RCC 7860 (cell line): Measurements from ENCODE around the gene PRDM8.
A peak's percentile ranks its signal among the peaks of the same experiment; 100 is the strongest.
"Not testable (repeated sequence)": the region's sequence is repeated elsewhere in the genome, so short reads cannot be mapped to it uniquely, and the experiment has no call there.

Experiments used
- DNase-seq: peaks from one replicate; pipeline ENCODE4 v3.0.0-alpha.2; 2015; ENCODE audit warnings: low spot score
- FAIRE-seq: peaks from 2 replicates; lab custom pipeline; 2012; peaks lifted over from hg19 to GRCh38; lab: Jason Lieb, UNC

The PRDM8 gene

GRCh38 chr4:80221161-80221560 is 23.9 kb downstream of the PRDM8 start:
- peak; percentile 85 for FAIRE-seq
- peak; percentile 50 for DNase-seq

- FAIRE-seq: no peak
- DNase-seq: no peak
Measured at GRCh38 chr4:80225595-80225994, 28.3 kb downstream of the PRDM8 start.

- DNase-seq: no peak
Measured at GRCh38 chr4:80226094-80226493, 28.8 kb downstream of the PRDM8 start.

GRCh38 chr4:80228460-80228859 is 31.2 kb downstream of the PRDM8 start:
- no peak for DNase-seq
- FAIRE-seq: no peak

More at GRCh38 chr4:80226094-80226493, 28.8 kb downstream of the PRDM8 start:
- FAIRE-seq: no peak

GRCh38 chr4:80229128-80229527 is 31.8 kb downstream of the PRDM8 start:
- DNase-seq (no peak), FAIRE-seq (no peak)

GRCh38 chr4:80229590-80229989 is 32.3 kb downstream of the PRDM8 start:
- FAIRE-seq (no peak), DNase-seq (no peak)

GRCh38 chr4:80231180-80231579 is 33.9 kb downstream of the PRDM8 start:
- DNase-seq (peak; percentile 44), FAIRE-seq (no peak)

- FAIRE-seq (no peak), DNase-seq (no peak)
Measured at GRCh38 chr4:80232707-80233370, 35.5 kb downstream of the PRDM8 start.

- no peak for DNase-seq
- no peak for FAIRE-seq
Measured at GRCh38 chr4:80233390-80233789, 36.1 kb downstream of the PRDM8 start.

GRCh38 chr4:80235451-80235850 is 38.1 kb downstream of the PRDM8 start:
- DNase-seq: no peak
- FAIRE-seq: no peak

GRCh38 chr4:80237992-80238391 is 40.7 kb downstream of the PRDM8 start:
- peak; percentile 86 for DNase-seq
- peak; percentile 85 for FAIRE-seq

- DNase-seq (peak; percentile 13), FAIRE-seq (no peak)
Measured at GRCh38 chr4:80239480-80240150, 42.3 kb downstream of the PRDM8 start.

- DNase-seq: peak; percentile 55
- FAIRE-seq: peak; percentile 16
Measured at GRCh38 chr4:80240976-80241375, 43.7 kb downstream of the PRDM8 start.

GRCh38 chr4:80243274-80244018 is 46.1 kb downstream of the PRDM8 start:
- no peak for FAIRE-seq
- DNase-seq: no peak

- not testable (repeated sequence) for FAIRE-seq, DNase-seq
Measured at GRCh38 chr4:80247484-80247883, 50.2 kb downstream of the PRDM8 start.

GRCh38 chr4:80249144-80249543 is 51.8 kb downstream of the PRDM8 start:
- FAIRE-seq (no peak), DNase-seq (no peak)

GRCh38 chr4:80252427-80252826 is 55.1 kb downstream of the PRDM8 start:
- FAIRE-seq (peak; percentile 4), DNase-seq (no peak)

- FAIRE-seq (no peak), DNase-seq (no peak)
Measured at GRCh38 chr4:80252953-80253352, 55.6 kb downstream of the PRDM8 start.

- no peak for DNase-seq
- no peak for FAIRE-seq
Measured at GRCh38 chr4:80253510-80253909, 56.2 kb downstream of the PRDM8 start.
